SK-N-SH treated with all-trans-retinoic acid at 6 μM for 48 hours (cell line): ENCODE data around the gene CD200R1.

Experiments
- ATAC-seq: fragments of 200-7000 bp; cut with Tn5 transposase; 3 replicates; pipeline ENCODE4 v1.9.1; 2020; ENCODE audit warnings: mild to moderate bottlenecking, moderate library complexity
- ARNTL ChIP-seq: fragments of 450-650 bp; formaldehyde crosslinking; IDR thresholded peaks from 2 replicates; pipeline ENCODE4 v1.5.0; 2020; ENCODE audit warnings: low read depth, mild to moderate bottlenecking, moderate library complexity, borderline replicate concordance
- BACH2 ChIP-seq: fragments of 250-450 bp; sonication (Bioruptor Pico); IDR thresholded peaks from 2 replicates; pipeline ENCODE4 v1.9.0; 2021; ENCODE audit warnings: mild to moderate bottlenecking, borderline replicate concordance
- CSDC2 ChIP-seq: fragments of 250-450 bp; sonication (Bioruptor Pico); IDR thresholded peaks from 2 replicates; pipeline ENCODE4 v1.5.0; 2020; ENCODE audit warnings: mild to moderate bottlenecking, moderate library complexity
- CSRNP3 ChIP-seq: fragments of 250-450 bp; sonication (Bioruptor Pico); IDR thresholded peaks from 2 replicates; pipeline ENCODE4 v1.5.1; 2021; ENCODE audit warnings: mild to moderate bottlenecking, moderate library complexity
- ESRRG ChIP-seq: fragments of 250-450 bp; sonication (Bioruptor Pico); IDR thresholded peaks from 2 replicates; pipeline ENCODE4 v1.6.1; 2021; ENCODE audit warnings: mild to moderate bottlenecking
- GLIS3 ChIP-seq: fragments of 250-450 bp; sonication (Bioruptor Pico); IDR thresholded peaks from 2 replicates; pipeline ENCODE4 v1.5.0; 2020; ENCODE audit warnings: mild to moderate bottlenecking, moderate library complexity
- ISL1 ChIP-seq: fragments of 250-450 bp; sonication (Bioruptor Pico); IDR thresholded peaks from 2 replicates; pipeline ENCODE4 v2.1.2; 2022; ENCODE audit warnings: mild to moderate bottlenecking, moderate library complexity
- OSR1 ChIP-seq: fragments of 250-450 bp; sonication (Bioruptor Pico); IDR thresholded peaks from 2 replicates; pipeline ENCODE4 v1.8.0; 2022; ENCODE audit warnings: moderate library complexity, mild to moderate bottlenecking, inconsistent platforms
- RARB ChIP-seq: fragments of 250-450 bp; sonication (Bioruptor Pico); IDR thresholded peaks from 2 replicates; pipeline ENCODE4 v1.8.0; 2021; ENCODE audit warnings: mild to moderate bottlenecking, moderate library complexity
- SNAI2 ChIP-seq: fragments of 250-450 bp; sonication (Bioruptor Pico); IDR thresholded peaks from 2 replicates; pipeline ENCODE4 v1.5.0; 2020; ENCODE audit warnings: mild to moderate bottlenecking, moderate library complexity
- TCF4 ChIP-seq: fragments of 250-450 bp; sonication (Bioruptor Pico); IDR thresholded peaks from 2 replicates; pipeline ENCODE4 v1.8.0; 2021; ENCODE audit warnings: mild to moderate bottlenecking, moderate library complexity, borderline replicate concordance
- TOX ChIP-seq: fragments of 250-450 bp; sonication (Bioruptor Pico); IDR thresholded peaks from 2 replicates; pipeline ENCODE4 v1.8.0; 2021; ENCODE audit warnings: mild to moderate bottlenecking, moderate library complexity, borderline replicate concordance
- ZC3H10 ChIP-seq: fragments of 250-450 bp; sonication (Bioruptor Pico); IDR thresholded peaks from 2 replicates; pipeline ENCODE4 v1.5.1; 2021; ENCODE audit warnings: mild to moderate bottlenecking, moderate library complexity
- ZFP3 ChIP-seq: fragments of 250-450 bp; sonication (Bioruptor Pico); IDR thresholded peaks from 2 replicates; pipeline ENCODE4 v1.5.0; 2020; ENCODE audit warnings: mild to moderate bottlenecking, moderate library complexity
- ZFP30 ChIP-seq: fragments of 450-650 bp; formaldehyde crosslinking; IDR thresholded peaks from 2 replicates; pipeline ENCODE4 v1.5.0; 2022; ENCODE audit warnings: mild to moderate bottlenecking, moderate library complexity
- ZNF565 ChIP-seq: fragments of 450-650 bp; formaldehyde crosslinking; conservative IDR thresholded peaks from 2 replicates; pipeline ENCODE4 v1.5.0; 2020; ENCODE audit warnings: low read depth, mild to moderate bottlenecking, moderate library complexity
- ZNF70 ChIP-seq: fragments of 450-650 bp; formaldehyde crosslinking; IDR thresholded peaks from 2 replicates; pipeline ENCODE4 v1.5.0; 2020; ENCODE audit warnings: mild to moderate bottlenecking, moderate library complexity
- ZNF8 ChIP-seq: fragments of 450-650 bp; formaldehyde crosslinking; IDR thresholded peaks from 2 replicates; pipeline ENCODE4 v1.5.0; 2020; ENCODE audit warnings: mild to moderate bottlenecking, moderate library complexity
- TF ChIP-seq, protein P1 (sequence below): fragments of 250-450 bp; sonication (Bioruptor Pico); IDR thresholded peaks from 2 replicates; pipeline ENCODE4 v1.8.0; 2020; ENCODE audit warnings: mild to moderate bottlenecking, moderate library complexity, borderline replicate concordance
- TF ChIP-seq, protein P2 (sequence below): fragments of 250-450 bp; sonication (Bioruptor Pico); IDR thresholded peaks from 2 replicates; pipeline ENCODE4 v1.5.1; 2020; ENCODE audit warnings: low read depth, mild to moderate bottlenecking, moderate library complexity

CD200R1 gene

DNA sequence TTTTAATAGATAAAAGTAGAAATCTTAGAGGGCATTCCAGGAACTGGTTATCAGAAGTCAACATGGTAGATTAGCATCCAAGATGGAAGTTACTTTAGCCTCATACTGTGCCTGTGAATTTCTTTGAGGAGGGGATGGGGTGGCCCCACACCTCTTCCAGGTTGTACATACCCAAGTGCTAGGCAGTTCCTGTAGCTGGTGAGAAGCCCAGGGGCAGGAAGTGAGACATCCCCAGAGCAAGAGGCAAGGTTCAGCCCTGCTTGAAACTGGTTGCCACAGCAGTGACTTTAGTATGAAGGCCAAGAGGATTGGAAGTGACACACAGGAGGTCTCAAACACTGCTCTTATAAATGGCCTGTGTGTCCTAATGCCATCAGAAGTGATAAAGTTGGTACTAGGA, 27.8 kb upstream of the CD200R1 start:
- no peak; the same call in 1 of the 3 replicates for ATAC-seq
- TF ChIP-seq SNAI2 (CRISPR knock-in tag) (no peak), ZNF565 (CRISPR knock-in tag) (no peak), ZC3H10 (CRISPR knock-in tag) (no peak), BACH2 (CRISPR knock-in tag) (no peak), ARNTL (CRISPR knock-in tag) (no peak), ISL1 (CRISPR knock-in tag) (no peak), ZFP3 (CRISPR knock-in tag) (no peak)
- TF ChIP-seq, all 23 proteins: peak for 0

DNA sequence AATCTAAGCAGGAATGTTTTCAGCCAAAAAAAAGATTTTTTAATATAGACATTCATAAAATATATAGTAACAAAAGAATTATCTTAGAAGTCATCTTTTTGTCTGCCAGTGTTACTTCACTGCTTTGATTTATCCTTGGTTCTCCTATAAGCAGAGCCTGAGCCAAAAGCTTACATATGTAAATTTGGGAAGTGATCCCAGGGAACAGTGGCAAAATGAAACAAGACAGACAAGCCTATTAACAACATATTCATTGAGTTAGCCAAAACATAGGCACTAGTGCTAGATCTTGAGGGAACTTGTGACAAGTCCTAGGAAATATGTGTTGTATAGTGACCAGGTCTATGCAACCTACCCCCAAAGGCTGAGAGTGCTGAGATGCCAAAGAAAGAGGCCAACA, 27.1 kb upstream of the CD200R1 start:
- no peak for ATAC-seq

DNA sequence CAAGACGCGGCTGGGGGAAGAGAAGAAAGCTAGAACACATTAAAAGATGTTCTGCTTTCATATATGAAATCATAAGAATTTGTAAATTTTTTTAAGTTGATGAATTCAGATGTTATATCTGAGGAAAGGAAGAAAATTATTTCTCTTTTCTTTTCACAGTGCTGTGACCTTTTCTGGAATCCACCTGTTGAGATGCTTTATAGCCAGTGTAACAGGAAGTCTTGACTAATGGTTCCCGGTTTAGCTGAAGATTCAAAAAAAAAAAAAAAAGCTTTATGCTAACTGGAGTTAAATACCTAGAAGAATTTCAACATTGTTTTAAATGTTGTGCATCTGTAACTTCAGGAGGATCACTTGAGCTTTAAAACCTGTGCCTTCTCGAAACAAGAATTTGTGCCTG, 25.8 kb upstream of the CD200R1 start:
- no peak for TF ChIP-seq CSRNP3 (CRISPR knock-in tag)
- no peak for TF ChIP-seq ZNF70 (CRISPR knock-in tag)
- TF ChIP-seq OSR1 (CRISPR knock-in tag) = no peak
- no peak for TF ChIP-seq TOX (CRISPR knock-in tag)
- TF ChIP-seq ZFP30 = no peak
- TF ChIP-seq TCF4 (CRISPR knock-in tag) = no peak
- no peak for TF ChIP-seq RARB (CRISPR knock-in tag)
- TF ChIP-seq, protein P1, sequence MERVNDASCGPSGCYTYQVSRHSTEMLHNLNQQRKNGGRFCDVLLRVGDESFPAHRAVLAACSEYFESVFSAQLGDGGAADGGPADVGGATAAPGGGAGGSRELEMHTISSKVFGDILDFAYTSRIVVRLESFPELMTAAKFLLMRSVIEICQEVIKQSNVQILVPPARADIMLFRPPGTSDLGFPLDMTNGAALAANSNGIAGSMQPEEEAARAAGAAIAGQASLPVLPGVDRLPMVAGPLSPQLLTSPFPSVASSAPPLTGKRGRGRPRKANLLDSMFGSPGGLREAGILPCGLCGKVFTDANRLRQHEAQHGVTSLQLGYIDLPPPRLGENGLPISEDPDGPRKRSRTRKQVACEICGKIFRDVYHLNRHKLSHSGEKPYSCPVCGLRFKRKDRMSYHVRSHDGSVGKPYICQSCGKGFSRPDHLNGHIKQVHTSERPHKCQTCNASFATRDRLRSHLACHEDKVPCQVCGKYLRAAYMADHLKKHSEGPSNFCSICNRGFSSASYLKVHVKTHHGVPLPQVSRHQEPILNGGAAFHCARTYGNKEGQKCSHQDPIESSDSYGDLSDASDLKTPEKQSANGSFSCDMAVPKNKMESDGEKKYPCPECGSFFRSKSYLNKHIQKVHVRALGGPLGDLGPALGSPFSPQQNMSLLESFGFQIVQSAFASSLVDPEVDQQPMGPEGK (CRISPR knock-in tag) = no peak
- TF ChIP-seq, protein P2, sequence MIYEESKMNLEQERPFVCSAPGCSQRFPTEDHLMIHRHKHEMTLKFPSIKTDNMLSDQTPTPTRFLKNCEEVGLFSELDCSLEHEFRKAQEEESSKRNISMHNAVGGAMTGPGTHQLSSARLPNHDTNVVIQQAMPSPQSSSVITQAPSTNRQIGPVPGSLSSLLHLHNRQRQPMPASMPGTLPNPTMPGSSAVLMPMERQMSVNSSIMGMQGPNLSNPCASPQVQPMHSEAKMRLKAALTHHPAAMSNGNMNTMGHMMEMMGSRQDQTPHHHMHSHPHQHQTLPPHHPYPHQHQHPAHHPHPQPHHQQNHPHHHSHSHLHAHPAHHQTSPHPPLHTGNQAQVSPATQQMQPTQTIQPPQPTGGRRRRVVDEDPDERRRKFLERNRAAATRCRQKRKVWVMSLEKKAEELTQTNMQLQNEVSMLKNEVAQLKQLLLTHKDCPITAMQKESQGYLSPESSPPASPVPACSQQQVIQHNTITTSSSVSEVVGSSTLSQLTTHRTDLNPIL (CRISPR knock-in tag) = no peak
- TF ChIP-seq ZNF8 (CRISPR knock-in tag) = no peak
- no peak for TF ChIP-seq ZFP3 (CRISPR knock-in tag)
- TF ChIP-seq GLIS3 (CRISPR knock-in tag) = no peak
- no peak for TF ChIP-seq BACH2 (CRISPR knock-in tag)
- TF ChIP-seq ZNF565 (CRISPR knock-in tag) = no peak
- no peak for TF ChIP-seq ISL1 (CRISPR knock-in tag)
- TF ChIP-seq SNAI2 (CRISPR knock-in tag) = no peak
- ATAC-seq = no peak

More for the DNA sequence above, 27.1 kb upstream of the CD200R1 start:
- TF ChIP-seq ISL1 (CRISPR knock-in tag) (no peak), ZC3H10 (CRISPR knock-in tag) (no peak), OSR1 (CRISPR knock-in tag) (no peak), CSRNP3 (CRISPR knock-in tag) (no peak), CSDC2 (no peak), BACH2 (CRISPR knock-in tag) (no peak), TOX (CRISPR knock-in tag) (no peak), ESRRG (no peak), SNAI2 (CRISPR knock-in tag) (no peak), ZNF8 (CRISPR knock-in tag) (no peak)
- TF ChIP-seq, protein P2 (CRISPR knock-in tag) = no peak
- TF ChIP-seq, protein P1 (CRISPR knock-in tag) = no peak
- TF ChIP-seq, all 23 proteins: peak for 0
